HEK293 (cell line): ENCODE results near the gene CDH2.

Experiments
- CTCF ChIA-PET: fragments of 350-600 bp; formaldehyde crosslinking; extraction: SDS; loops from one replicate; lab custom pipeline; 2021; ENCODE audit warnings: antibody characterized with exemption; lab: Yijun Ruan, JAX
- POLR2A ChIA-PET: fragments of 300-600 bp; formaldehyde crosslinking; extraction: SDS; loops from one replicate; lab custom pipeline; 2020; ENCODE audit warnings: antibody characterized with exemption, inconsistent platforms; lab: Yijun Ruan, JAX
- H3K27ac ChIP-seq: fragments of 200-500 bp; sonication (Bioruptor generic); 2 replicates; pipeline ENCODE4 v1.5.1; 2014; ENCODE audit warnings: low read depth, low read length, control low read depth, inconsistent platforms; ENCODE audit errors: extremely low read depth
- H3K36me3 ChIP-seq, 2 experiments: fragments of 200-500 bp in 1 of 2; sonication (Bioruptor generic) in 1 of 2; 1 replicate in 1 of 2; 2 replicates in 1 of 2; pipeline ENCODE4 v1.5.1; 2014 to 2017; ENCODE audit warnings: inconsistent platforms in 2 of 2, low read length in 2 of 2; ENCODE audit not compliant: control insufficient read depth in 2 of 2, insufficient read depth in 1 of 2
- H3K4me1 ChIP-seq: fragments of 200-500 bp; sonication (Bioruptor generic); 2 replicates; pipeline ENCODE4 v1.5.1; 2014; ENCODE audit warnings: mild to moderate bottlenecking, low read length, inconsistent platforms; ENCODE audit not compliant: control insufficient read depth, insufficient read depth
- H3K4me3 ChIP-seq: 2 replicates; pipeline ENCODE4 v1.5.1; 2011; ENCODE audit warnings: low read depth, mild to moderate bottlenecking, control low read depth, low read length, moderate library complexity
- H3K9me3 ChIP-seq: fragments of 200-500 bp; sonication (Bioruptor generic); 2 replicates; pipeline ENCODE4 v1.5.1; 2014; ENCODE audit warnings: low read depth, low read length, inconsistent platforms; ENCODE audit not compliant: control insufficient read depth, insufficient read depth
- FEZF1 ChIP-seq: fragments of 450-650 bp; formaldehyde crosslinking; IDR thresholded peaks from 2 replicates; pipeline ENCODE4 v1.5.1; 2016; ENCODE audit warnings: missing biosample characterization, missing genetic modification characterization
- GFI1B ChIP-seq: fragments of 450-650 bp; formaldehyde crosslinking; IDR thresholded peaks from 2 replicates; pipeline ENCODE4 v1.5.1; 2016; ENCODE audit warnings: missing biosample characterization, missing genetic modification characterization
- GLIS1 ChIP-seq: fragments of 450-650 bp; formaldehyde crosslinking; IDR thresholded peaks from 2 replicates; pipeline ENCODE4 v1.5.1; 2016; ENCODE audit warnings: missing biosample characterization, missing genetic modification characterization
- HOXA7 ChIP-seq: sonication (generic); formaldehyde crosslinking; IDR thresholded peaks from 2 replicates; pipeline ENCODE4 v1.8.1; 2022; ENCODE audit warnings: missing genetic modification reagents, borderline replicate concordance
- KLF9 ChIP-seq: fragments of 450-650 bp; formaldehyde crosslinking; IDR thresholded peaks from 2 replicates; pipeline ENCODE4 v1.5.1; 2016; ENCODE audit warnings: missing biosample characterization, missing genetic modification characterization, low read depth
- MEIS1 ChIP-seq: sonication (generic); formaldehyde crosslinking; IDR thresholded peaks from 2 replicates; pipeline ENCODE4 v1.8.1; 2022; ENCODE audit warnings: missing genetic modification reagents, mild to moderate bottlenecking, borderline replicate concordance
- OSR2 ChIP-seq: fragments of 450-650 bp; formaldehyde crosslinking; IDR thresholded peaks from 2 replicates; pipeline ENCODE4 v1.5.1; 2016; ENCODE audit warnings: missing biosample characterization, missing genetic modification characterization
- PRDM1 ChIP-seq: fragments of 450-650 bp; formaldehyde crosslinking; IDR thresholded peaks from 2 replicates; pipeline ENCODE4; 2016; ENCODE audit warnings: missing biosample characterization, missing genetic modification characterization
- TRIM28 ChIP-seq: IDR thresholded peaks from 2 replicates; pipeline ENCODE4 v1.6.1; 2011; ENCODE audit warnings: low read length, control low read depth, borderline replicate concordance
- WT1 ChIP-seq: fragments of 450-650 bp; formaldehyde crosslinking; IDR thresholded peaks from 2 replicates; pipeline ENCODE4 v1.5.1; 2016; ENCODE audit warnings: missing biosample characterization, missing genetic modification characterization
- ZBTB17 ChIP-seq: fragments of 450-650 bp; formaldehyde crosslinking; IDR thresholded peaks from 2 replicates; pipeline ENCODE4 v1.5.1; 2016; ENCODE audit warnings: missing biosample characterization, missing genetic modification characterization
- ZBTB20 ChIP-seq: fragments of 450-650 bp; formaldehyde crosslinking; IDR thresholded peaks from 2 replicates; pipeline ENCODE4 v1.5.1; 2016; ENCODE audit warnings: missing biosample characterization, missing genetic modification characterization
- ZFHX2 ChIP-seq: fragments of 450-650 bp; formaldehyde crosslinking; conservative IDR thresholded peaks from 2 replicates; pipeline ENCODE4 v1.5.1; 2016; ENCODE audit warnings: missing biosample characterization, missing genetic modification characterization
- ZNF324 ChIP-seq: fragments of 450-650 bp; formaldehyde crosslinking; IDR thresholded peaks from 2 replicates; pipeline ENCODE4 v1.5.1; 2016; ENCODE audit warnings: missing biosample characterization, missing genetic modification characterization
- ZNF600 ChIP-seq: fragments of 450-650 bp; formaldehyde crosslinking; IDR thresholded peaks from 2 replicates; pipeline ENCODE4 v1.5.1; 2016; ENCODE audit warnings: missing biosample characterization, missing genetic modification characterization
- ZNF777 ChIP-seq: fragments of 450-650 bp; formaldehyde crosslinking; IDR thresholded peaks from 2 replicates; pipeline ENCODE4 v1.5.1; 2017; ENCODE audit warnings: missing biosample characterization, missing genetic modification characterization, borderline replicate concordance
- TF ChIP-seq, protein P1 (sequence below): fragments of 450-650 bp; formaldehyde crosslinking; IDR thresholded peaks from 2 replicates; pipeline ENCODE4 v1.5.1; 2016; ENCODE audit warnings: missing biosample characterization, missing genetic modification characterization
- TF ChIP-seq, protein P2 (sequence below): fragments of 450-650 bp; formaldehyde crosslinking; IDR thresholded peaks from 2 replicates; pipeline ENCODE4 v1.5.1; 2016; ENCODE audit warnings: missing biosample characterization, missing genetic modification characterization
- TF ChIP-seq, protein P3 (sequence below): fragments of 450-650 bp; formaldehyde crosslinking; IDR thresholded peaks from 2 replicates; pipeline ENCODE4 v1.5.1; 2017; ENCODE audit warnings: missing biosample characterization, missing genetic modification characterization

The CDH2 gene

DNA sequence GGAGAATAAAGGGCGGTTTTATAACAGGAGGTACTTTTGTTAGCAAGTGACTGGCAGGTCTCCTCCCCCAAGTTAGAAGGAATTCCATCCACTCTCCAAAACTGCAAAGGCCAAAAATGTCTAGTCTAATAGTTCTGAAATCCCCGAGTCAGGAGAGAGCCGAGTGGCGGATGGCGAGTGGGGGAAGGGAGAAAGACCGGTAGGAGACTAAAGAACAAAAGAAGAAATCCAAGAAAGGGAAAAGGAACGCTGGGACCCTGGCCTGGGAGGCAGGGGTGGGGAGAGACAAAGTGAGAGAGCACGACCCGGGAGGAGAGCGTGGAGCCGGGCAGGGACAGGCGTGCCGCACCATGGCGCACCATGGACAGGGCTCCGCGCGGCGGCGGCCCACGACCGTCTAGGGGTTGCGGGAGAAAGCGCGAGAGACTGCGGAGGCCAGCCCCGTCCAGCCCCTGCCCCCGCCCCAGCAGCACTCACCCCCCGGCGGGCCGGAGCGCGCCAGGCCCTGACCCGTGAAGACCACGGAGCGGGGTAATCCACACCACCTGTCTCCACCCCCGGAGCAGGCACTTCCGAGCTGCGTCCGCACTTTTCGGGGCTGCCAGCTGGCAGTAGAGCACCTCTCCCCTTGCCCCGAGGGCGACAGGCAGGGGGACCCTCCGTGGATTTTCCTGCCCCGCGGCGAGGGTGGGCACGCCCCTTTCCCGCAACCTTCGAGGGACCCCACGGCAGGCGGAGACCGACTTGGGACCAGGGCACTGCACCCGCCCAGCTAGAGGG lies 1.6 kb downstream of the CDH2 start (continued):
- TF ChIP-seq ZBTB17 (tag by site-specific recombination) (peak; percentile 98), ZFHX2 (peak; percentile 42), KLF9 (tag by site-specific recombination) (peak; percentile 87), HOXA7 (CRISPR knock-in tag) (no peak), ZNF777 (peak; percentile 38; the same call in 1 of the 2 replicates), OSR2 (tag by site-specific recombination) (no peak), ZBTB20 (peak; percentile 60; the same call in 1 of the 2 replicates)
- TF ChIP-seq, protein P1, sequence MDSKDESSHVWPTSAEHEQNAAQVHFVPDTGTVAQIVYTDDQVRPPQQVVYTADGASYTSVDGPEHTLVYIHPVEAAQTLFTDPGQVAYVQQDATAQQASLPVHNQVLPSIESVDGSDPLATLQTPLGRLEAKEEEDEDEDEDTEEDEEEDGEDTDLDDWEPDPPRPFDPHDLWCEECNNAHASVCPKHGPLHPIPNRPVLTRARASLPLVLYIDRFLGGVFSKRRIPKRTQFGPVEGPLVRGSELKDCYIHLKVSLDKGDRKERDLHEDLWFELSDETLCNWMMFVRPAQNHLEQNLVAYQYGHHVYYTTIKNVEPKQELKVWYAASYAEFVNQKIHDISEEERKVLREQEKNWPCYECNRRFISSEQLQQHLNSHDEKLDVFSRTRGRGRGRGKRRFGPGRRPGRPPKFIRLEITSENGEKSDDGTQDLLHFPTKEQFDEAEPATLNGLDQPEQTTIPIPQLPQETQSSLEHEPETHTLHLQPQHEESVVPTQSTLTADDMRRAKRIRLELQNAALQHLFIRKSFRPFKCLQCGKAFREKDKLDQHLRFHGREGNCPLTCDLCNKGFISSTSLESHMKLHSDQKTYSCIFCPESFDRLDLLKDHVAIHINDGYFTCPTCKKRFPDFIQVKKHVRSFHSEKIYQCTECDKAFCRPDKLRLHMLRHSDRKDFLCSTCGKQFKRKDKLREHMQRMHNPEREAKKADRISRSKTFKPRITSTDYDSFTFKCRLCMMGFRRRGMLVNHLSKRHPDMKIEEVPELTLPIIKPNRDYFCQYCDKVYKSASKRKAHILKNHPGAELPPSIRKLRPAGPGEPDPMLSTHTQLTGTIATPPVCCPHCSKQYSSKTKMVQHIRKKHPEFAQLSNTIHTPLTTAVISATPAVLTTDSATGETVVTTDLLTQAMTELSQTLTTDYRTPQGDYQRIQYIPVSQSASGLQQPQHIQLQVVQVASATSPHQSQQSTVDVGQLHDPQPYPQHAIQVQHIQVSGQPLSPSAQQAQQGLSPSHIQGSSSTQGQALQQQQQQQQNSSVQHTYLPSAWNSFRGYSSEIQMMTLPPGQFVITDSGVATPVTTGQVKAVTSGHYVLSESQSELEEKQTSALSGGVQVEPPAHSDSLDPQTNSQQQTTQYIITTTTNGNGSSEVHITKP (tag by site-specific recombination): 0 out of 2 replicates have a peak, but pooled peaks have one; percentile 49

DNA sequence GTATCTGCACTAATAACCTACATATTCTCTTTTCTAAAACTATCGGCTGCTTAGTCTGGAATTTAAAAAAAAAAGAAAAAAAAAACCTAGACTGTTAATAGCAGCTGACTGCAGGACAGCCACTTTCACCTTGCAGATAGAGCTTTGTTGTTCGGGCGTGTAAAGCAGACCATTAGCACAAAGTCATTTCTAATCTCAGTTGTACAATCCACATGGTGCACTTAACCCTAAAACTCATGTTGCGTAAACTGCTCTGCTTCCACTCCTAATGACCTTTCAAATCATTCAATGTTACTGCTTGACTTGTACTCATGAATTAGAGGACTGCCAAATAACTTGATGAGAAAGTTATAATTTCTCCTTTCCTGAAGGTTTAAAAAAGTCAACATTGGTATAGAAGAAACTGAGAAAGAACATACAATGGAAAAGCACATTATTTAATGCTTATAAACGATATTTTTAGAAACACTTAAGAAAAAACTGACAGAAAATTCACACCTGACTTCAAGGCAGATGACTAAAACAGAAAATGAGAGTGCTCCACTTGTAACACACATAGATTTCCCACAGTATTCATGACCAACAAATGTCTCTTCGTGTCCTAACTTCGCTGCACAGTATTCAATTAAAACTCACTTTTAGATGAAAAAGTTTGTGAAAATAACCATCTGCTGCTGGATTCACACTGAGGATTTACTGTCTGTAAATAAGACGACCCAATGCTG lies 2.6 kb downstream of the CDH2 start:
- CTCF ChIA-PET: interaction anchor here (0.6 to 0.9 kb wide), 2 partner anchors 93 to 1354 kb away, joined by 3 to 6 read pairs; no protein-coding TSS in a partner anchor
- no peaks in the 10 kb centered on the region for H3K9me3 ChIP-seq
- peaks cover 13% of the 10 kb centered on the region for H3K4me1 ChIP-seq
- H3K4me3 ChIP-seq: peak overlapping the region; percentile 82
- POLR2A ChIA-PET: no interaction called here
- no peak overlapping the region; the same call in 1 of the 2 replicates for H3K27ac ChIP-seq
- TF ChIP-seq MEIS1 (CRISPR knock-in tag) (no peak), FEZF1 (tag by site-specific recombination) (peak; percentile 18; the same call in 1 of the 2 replicates), WT1 (tag by site-specific recombination) (no peak), TRIM28 (peak; percentile 82), PRDM1 (tag by site-specific recombination) (peak; percentile 89), ZNF324 (tag by site-specific recombination) (no peak), GLIS1 (tag by site-specific recombination) (no peak), ZNF600 (tag by site-specific recombination) (no peak), GFI1B (0 out of 2 replicates have a peak, but pooled peaks have one; percentile 35)
- TF ChIP-seq, protein P2, sequence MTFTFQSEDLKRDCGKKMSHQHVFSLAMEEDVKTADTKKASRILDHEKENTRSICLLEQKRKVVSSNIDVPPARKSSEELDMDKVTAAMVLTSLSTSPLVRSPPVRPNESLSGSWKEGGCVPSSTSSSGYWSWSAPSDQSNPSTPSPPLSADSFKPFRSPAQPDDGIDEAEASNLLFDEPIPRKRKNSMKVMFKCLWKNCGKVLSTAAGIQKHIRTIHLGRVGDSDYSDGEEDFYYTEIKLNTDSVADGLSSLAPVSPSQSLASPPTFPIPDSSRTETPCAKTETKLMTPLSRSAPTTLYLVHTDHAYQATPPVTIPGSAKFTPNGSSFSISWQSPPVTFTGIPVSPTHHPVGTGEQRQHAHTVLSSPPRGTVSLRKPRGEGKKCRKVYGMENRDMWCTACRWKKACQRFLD (tag by site-specific recombination): no peak
- TF ChIP-seq, protein P3, sequence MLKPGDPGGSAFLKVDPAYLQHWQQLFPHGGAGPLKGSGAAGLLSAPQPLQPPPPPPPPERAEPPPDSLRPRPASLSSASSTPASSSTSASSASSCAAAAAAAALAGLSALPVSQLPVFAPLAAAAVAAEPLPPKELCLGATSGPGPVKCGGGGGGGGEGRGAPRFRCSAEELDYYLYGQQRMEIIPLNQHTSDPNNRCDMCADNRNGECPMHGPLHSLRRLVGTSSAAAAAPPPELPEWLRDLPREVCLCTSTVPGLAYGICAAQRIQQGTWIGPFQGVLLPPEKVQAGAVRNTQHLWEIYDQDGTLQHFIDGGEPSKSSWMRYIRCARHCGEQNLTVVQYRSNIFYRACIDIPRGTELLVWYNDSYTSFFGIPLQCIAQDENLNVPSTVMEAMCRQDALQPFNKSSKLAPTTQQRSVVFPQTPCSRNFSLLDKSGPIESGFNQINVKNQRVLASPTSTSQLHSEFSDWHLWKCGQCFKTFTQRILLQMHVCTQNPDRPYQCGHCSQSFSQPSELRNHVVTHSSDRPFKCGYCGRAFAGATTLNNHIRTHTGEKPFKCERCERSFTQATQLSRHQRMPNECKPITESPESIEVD (tag by site-specific recombination): peak; percentile 90
- H3K36me3 ChIP-seq: no peaks in the 10 kb centered on the region
